GM13977 (cell line): ENCODE data around the gene RNF151.
"Not testable (repeated sequence)": the region's sequence is repeated elsewhere in the genome, so short reads cannot be mapped to it uniquely, and the experiment has no call there.

Experiments used
- DNase-seq: peaks from one replicate; pipeline ENCODE4 v3.0.0; 2012; ENCODE audit warnings: low spot score
- in situ Hi-C: fragments of 300-500 bp; cut with MboI; formaldehyde crosslinking; loops from one replicate; pipeline ENCODE4 v1.12.0; 2022; ENCODE audit warnings: low sequenced_read_pairs, low pct_unique_long_range_greater_than_20kb, mixed read lengths, inconsistent platforms; ENCODE audit not compliant: unreplicated experiment
- TF ChIP-seq, protein P1 (sequence below): IDR thresholded peaks from 2 replicates; pipeline ENCODE4 v1.5.1; 2012; ENCODE audit warnings: mild to moderate bottlenecking, control low read depth; ENCODE audit not compliant: insufficient read depth; ENCODE audit errors: extremely low read depth, missing control alignments

The RNF151 gene

DNA sequence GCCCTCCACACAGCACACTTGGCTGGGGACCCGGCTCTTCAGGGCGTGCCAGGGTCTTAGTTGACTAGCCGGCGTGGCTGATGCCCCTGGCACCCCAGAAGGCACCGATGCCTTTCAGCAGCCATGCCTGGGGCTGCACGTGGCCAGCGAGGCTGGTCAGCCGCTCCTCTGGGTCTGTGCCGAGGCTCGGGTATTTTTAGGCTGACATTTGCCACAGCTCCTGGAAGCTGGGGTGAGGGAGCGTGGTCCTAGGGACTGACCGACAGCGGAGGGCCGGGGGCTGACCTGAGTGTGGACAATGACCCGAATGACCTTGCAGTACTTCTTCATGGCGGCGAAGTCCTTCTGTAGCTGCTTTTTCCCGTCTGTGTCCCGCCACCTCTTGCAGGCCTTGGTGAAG lies 16.1 kb upstream of the RNF151 start:
- TF ChIP-seq, protein P1, sequence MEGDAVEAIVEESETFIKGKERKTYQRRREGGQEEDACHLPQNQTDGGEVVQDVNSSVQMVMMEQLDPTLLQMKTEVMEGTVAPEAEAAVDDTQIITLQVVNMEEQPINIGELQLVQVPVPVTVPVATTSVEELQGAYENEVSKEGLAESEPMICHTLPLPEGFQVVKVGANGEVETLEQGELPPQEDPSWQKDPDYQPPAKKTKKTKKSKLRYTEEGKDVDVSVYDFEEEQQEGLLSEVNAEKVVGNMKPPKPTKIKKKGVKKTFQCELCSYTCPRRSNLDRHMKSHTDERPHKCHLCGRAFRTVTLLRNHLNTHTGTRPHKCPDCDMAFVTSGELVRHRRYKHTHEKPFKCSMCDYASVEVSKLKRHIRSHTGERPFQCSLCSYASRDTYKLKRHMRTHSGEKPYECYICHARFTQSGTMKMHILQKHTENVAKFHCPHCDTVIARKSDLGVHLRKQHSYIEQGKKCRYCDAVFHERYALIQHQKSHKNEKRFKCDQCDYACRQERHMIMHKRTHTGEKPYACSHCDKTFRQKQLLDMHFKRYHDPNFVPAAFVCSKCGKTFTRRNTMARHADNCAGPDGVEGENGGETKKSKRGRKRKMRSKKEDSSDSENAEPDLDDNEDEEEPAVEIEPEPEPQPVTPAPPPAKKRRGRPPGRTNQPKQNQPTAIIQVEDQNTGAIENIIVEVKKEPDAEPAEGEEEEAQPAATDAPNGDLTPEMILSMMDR = no peak
- in situ Hi-C loops = no loop called here
- no peak for DNase-seq

DNA sequence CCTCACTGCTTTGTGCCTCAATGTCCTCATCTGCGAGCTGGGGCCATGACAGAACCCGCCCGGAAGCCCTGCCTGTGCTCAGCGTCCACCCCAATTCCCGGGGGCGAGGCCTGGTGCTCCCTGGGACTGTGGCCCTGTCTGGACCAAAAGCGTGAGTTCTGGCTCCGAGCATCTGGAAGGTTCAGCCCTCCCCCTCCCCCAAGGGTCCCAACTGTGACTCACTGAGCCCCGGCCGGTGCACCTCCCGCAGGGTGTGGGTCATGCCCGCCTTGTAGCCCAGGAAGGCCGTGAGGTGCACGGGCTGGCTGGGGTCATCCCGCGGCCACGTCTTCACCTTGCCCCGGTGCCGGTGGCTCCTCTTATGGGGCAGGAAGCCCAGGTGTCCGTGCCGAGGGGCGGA lies 12.9 kb upstream of the RNF151 start:
- TF ChIP-seq, protein P1 = no peak
- in situ Hi-C loops = no loop called here
- no peak for DNase-seq

DNA sequence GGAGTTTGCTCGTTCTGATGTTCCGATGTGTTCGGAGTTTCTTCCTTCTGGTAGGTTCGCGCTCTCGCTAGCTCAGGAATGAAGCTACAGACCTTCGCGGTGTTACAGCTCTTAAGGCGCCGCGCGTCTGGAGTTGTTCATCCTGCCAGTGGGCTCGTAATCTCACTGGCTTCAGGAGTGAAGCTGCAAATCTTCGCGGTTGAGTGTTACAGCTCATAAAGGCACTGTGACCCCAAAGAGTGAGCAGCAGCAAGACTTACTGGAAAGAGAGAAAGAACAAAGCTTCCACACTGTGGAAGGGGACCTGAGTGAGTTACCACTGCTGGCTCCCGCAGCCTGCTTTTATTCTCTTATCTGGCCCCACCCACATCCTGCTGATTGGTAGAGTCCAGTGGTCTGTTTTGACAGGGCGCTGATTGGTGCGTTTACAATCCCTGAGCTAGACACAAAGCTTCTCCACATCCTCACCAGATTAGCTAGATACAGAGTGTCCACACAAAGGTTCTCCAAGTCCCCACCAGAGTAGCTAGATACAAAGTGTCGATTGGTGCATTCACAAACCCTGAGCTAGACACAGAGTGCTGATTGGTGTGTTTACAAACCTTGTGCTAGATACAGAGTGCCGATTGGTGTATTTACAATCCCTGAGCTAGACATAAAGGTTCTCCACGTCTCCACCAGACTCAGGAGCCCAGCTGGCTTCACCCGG lies 9.1 kb upstream of the RNF151 start:
- DNase-seq, in situ Hi-C loops: not testable (repeated sequence)

DNA sequence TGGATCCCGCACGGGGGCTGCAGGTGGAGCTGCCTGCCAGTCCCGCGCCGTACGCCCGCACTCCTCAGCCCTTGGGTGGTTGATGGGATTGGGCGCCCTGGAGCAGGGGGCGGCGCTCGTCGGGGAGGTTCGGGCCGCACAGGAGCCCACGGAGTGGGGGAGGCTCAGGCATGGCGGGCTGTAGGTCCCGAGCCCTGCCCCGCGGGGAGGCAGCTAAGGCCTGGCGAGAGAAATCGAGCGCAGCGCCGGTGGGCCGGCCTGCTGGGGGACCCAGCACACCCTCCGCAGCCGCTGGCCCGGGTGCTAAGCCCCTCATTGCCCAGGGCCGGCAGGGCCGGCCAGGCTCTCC lies 8.5 kb upstream of the RNF151 start:
- DNase-seq, in situ Hi-C loops: not testable (repeated sequence)

DNA sequence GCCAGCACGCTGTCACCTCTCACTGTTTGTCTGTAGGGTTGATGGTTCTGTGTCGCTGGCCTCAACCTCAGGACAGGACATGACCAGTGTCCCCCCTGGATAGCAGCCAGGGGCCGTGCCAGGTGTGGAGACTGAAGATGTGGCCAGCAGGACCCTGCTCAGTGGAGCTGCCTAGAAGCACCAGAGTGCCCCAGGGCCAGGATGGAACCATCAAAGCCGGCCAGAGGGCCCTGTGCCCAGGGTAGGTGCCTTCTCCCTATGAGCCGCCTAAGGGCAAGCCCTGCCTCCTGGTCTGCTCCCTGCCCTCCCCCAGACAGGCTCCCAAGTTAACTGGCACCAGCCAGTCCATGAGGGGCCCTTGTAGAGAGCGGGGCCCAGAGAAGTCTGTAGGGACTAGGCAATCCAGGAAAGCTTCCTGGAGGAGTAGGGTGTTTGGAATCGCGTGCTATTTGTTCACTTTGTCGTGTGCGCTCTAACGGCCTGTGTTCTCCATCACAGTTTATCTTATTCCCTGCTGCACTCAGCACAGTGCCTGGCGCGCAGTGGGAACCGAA lies 7.9 kb upstream of the RNF151 start:
- TF ChIP-seq, protein P1 = peak; percentile 6
- in situ Hi-C loops = no loop called here
- DNase-seq = no peak

DNA sequence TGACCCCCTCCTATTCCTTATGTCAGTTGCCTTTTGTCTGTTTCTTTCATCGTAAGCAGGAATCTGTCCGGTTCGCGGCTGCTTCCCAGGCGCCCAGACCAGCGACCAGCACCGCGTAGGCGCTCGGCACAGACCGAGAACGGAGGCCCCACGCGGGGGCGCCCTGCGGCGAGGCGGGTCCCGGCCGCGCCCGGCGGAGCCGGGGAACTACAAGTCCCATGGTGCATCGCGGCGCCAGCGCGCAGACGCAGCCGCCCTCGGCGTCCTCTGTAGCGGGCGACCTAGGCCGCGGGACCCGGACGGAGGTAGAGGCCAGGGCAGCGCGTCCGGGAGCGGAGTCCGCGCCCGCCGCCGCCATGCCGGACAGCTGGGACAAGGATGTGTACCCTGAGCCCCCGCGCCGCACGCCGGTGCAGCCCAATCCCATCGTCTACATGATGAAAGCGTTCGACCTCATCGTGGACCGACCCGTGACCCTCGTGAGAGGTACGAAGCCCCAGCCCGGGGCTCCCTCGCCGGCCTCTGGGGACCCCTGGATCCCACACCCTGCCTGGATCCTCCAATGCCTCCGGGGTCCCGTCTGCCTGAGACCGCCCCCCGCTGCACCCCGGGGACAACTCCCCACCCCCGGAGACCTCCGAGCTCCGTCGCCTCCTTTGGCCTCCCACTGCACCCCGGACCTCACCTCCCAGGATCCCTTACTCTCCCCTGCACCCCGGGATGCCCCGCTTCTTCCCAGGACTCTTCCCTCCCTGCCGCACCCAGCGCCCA lies 7.2 kb upstream of the RNF151 start, which contains the start of gene NDUFB10:
NDUFB10 (plus strand) TSS at position 270 of the 771 bp plus-strand sequence; CDS start at position 357, 87 bp downstream.
- in situ Hi-C loops = no loop called here
- TF ChIP-seq, protein P1 = peak; percentile 93

DNA sequence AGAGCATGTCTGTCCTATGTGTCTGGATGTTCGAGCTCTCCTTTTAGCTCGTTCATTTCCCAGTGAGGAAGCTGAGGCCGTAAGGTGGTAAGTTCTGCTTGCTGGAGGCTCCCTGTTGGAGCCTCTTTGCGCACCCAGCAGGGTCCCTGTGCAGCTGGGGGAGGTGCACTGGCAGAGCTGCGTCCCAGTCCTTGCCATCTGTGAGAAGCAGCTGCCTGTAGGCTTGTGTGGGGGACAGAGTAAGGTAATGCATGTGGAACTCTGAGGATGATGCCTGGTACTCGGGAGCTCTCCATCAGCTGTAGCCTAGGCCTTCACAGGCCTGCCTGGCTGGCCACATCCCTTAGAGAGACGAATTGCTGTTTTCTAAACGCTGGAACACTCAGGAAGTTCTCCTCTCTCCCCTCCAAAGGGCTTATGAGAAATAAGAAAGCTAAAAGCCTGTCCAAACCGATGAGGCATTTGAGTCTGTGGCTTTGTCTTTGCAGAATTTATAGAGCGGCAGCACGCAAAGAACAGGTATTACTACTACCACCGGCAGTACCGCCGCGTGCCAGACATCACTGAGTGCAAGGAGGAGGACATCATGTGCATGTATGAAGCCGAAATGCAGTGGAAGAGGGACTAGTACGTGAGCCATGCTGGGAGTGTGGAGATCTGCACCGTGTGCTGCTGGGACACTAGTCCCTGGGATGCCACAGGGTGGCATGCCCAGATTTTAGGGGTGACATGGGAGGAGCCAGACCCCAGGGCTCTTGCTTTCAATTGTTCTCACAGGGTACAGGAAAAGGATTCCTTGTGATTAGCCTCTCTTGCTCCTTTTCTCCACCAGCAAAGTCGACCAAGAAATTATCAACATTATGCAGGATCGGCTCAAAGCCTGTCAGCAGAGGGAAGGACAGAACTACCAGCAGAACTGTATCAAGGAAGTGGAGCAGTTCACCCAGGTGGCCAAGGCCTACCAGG lies 5.7 kb upstream of the RNF151 start:
- no peak for DNase-seq
- TF ChIP-seq, protein P1 = no peak
- in situ Hi-C loops = no loop called here

More for the DNA sequence above, 7.2 kb upstream of the RNF151 start, which contains the start of gene NDUFB10:
- DNase-seq = peak; percentile 94
